CD4-positive, alpha-beta T cell treated with Interferon alpha-2 for 1 hour (primary cell): Measurements from ENCODE around the gene SLC38A8.

Experiments
- DNase-seq, 2 donors: peaks; one replicate each; pipeline ENCODE4 v3.0.0-alpha.2; 2020 to 2022

The SLC38A8 gene

DNA sequence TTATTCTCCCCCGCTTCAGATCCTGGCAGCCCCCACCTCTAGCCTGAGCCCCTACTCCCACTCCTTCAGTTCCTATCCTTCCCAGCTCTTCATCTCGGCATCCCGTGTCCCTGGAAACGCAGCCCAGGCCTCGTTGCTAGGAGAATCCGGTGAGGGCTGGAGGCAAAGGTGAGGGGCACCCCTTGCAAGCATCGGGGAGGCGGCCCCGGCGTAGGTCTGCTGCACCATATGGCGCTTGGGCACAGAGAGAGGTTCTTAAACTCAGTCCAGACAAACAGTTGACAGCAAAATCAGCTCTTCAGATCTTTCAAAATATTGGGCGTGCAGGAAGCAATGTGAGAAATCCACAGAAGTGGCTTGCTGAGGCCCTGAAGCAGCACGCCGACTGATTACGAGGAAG is 15.0 kb downstream of the SLC38A8 start:
- DNase-seq: no peak

DNA sequence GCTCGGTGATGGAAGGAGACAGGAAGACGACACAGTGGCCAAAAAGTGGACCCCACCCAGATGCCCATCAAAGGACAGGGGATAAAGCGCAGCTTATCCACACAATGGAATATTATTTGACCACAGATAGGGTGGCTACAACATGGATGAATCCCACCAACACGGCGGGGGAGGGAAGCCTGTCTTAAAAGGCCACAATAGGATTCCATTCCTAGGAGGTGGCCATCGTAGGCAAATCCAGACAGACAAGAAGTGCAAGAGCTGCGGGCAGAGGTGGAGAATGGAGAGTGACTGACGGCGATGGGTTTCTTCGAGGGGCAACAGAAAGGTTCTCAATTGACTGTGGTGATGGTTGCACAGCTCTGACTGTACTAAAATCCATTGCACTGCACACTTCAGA is 16.0 kb downstream of the SLC38A8 start:
- DNase-seq: no peak

DNA sequence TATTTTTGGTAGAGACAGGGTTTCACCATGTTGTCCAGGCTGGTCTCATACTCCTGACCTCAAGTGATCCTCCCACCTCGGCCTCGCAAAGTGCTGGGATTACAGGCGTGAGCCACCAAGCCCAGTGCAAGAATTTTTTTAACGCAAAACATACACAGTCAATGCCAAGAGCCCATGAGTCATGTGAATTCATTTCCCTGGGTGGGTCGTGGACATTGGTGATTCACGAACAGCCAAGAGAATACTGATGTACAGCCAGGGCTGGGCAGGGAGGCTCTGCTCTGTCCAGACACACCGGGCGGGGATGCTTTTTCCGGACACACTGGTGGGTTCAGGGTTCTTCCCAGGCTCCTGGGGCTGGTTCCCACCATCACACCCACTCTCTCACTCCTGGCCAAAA is 17.7 kb downstream of the SLC38A8 start:
- no peak for DNase-seq

DNA sequence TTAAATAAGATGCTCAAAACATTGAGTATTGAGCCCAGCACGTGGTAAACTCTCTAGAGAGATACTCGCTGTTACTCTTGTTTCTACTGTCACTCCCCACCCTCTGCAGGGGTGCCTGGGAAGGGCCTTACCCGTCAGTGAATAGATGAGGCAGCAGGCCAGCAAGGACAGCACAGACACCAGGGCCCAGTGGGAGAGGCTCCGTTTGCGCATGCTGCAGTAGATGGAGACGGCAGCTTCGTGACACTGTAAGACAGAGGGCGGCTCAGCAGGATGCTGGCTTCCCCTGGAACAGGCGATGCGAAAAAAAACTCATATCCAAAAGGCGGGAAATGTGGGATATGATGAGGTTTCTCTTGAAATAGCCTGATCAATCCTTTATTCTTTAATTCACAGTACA is 20.0 kb downstream of the SLC38A8 start:
- DNase-seq: no peak

DNA sequence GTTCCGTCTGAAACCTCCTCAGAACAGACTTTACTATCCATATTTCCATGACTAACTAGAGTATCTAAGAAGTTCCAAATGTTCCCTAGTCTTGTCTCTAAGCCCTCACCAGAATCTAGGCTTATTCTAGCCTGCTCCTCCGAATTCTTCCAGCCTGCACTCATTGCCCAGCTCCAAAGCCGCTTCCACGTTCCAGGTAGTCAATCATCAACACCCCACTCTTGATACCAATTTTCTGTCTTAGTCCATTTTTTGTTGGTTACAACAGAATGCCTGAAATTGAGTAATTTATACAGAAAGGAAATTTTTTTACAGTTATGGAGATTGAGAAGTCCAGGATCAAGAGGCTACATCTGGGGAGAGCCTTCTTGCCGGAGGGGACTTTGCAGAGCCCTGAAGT is 21.1 kb downstream of the SLC38A8 start:
- DNase-seq: no peak

GRCh38 chr16:84020353-84020752 is 22.2 kb downstream of the SLC38A8 start:
- DNase-seq: no peak

- DNase-seq: no peak
Observed at GRCh38 chr16:84018710-84019109, 23.9 kb downstream of the SLC38A8 start.

DNA sequence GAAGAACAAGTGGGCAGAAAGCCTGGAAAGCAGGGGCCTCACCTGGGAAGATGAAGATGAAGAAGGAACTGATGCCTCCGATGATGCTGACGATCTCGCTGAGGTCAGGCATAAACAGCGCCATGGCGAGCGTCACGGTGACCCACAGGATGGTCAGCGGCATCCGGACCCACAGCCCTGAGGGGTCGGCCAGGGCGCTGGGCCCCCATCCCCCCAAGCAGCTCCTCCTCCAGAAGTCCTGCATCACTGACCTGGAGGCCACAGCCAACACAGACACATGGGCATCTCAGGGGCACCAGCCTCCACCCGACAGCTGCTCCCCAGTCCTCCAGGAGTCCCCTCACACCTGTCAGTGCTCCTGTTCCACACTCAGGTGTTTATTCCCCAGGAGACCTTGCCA is 26.1 kb downstream of the SLC38A8 start:
- DNase-seq: no peak

DNA sequence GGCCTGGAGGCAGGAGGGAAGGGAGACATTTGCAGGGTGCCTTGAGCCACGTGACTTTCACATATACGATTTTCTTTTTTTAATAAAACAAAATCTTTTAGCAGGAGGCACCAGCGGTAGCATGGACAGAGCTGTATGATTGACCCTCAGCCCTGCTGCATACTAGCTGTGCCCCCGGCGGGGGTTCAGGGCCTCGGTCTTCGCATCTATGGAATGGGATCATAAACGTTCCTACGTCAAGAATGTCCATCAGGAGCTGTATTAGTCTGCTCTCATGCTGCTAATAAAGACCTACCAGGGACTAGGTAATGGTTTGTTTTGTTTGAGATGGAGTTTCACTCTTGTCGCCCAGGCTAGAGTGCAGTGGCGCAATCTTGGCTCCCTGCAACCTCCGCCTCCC is 27.2 kb downstream of the SLC38A8 start:
- DNase-seq: no peak

DNA sequence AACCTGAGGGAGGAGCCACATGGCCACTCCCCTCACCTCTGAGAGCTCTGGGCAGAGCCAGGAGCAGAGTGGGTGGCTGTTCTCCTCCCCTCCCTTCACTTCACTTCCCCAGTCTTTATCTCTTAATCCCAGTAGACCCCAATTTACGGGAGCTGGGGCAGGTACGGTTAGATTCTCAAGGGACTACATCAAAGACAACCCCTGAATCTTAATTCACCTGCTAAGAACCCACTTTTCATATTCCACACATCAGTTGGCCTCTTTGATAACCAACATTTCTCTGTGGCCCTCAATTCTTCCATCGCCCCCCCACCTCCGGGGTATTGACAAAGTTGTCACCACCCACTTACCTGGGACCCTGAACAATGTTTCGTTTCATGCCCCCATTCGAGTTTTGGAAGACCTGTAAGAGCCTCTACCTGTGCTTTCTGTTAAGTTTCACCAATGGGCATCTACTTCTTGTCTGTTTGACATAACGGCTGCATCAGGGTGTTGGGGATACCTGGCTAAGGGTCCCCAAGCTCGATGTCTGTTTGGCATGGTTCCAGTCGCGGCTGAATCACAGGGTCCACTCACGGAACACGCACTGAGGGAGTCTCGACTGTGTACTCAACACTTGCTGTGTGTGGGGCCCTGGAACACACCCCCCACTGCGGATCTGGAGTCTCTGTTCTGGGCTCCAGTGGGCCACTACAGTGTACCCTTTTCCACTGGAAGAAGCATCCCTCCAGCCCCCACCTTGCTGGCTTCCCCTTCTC is 27.8 kb downstream of the SLC38A8 start:
- no peak for DNase-seq

GRCh38 chr16:84013787-84014569 is 28.6 kb downstream of the SLC38A8 start:
- DNase-seq: peak; percentile 53 to 60

DNA sequence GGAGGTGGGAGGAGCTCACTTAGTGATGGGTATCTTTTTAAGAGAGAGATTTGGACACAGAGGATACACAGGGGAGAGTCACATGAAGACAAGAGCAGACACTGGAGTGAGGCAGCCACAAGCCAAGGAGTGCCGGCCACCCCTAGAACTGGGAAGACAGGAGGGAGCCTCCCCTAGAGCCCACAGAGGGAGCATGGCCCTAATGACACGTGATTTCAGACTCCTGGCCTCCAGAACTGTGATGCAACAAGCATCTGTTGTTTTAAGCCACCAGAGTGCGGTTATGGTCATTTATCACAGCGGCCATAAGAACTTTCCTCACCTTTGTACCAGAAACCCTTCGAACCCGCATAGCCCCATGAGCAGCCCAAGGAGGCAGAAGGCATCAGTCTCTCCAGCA is 33.3 kb downstream of the SLC38A8 start:
- no peak for DNase-seq

- no peak for DNase-seq
Observed at GRCh38 chr16:84007965-84008364, 34.6 kb downstream of the SLC38A8 start.

GRCh38 chr16:84007520-84007919 is 35.1 kb downstream of the SLC38A8 start:
- DNase-seq: no peak

GRCh38 chr16:84005391-84005790 is 37.2 kb downstream of the SLC38A8 start:
- DNase-seq: no peak

DNA sequence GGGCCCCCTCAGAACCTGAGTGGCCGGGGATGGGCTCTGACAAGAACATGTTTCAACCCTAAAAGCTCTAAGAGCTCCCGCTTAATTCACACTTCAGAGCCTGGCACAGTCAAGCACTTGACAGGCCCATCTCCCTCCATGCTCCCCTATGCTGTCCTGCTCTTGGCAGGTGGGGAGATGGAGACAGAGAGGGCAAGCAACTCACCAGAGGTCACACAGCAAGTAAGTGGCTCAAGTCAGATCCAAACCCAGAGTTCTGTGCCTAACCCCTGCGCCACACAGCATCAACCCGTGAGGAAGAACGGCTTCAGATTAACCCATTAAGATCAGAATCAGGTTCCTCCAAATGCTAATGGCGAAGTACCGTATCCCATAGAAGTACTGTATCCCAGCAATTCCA is 38.2 kb downstream of the SLC38A8 start:
- no peak for DNase-seq

DNA sequence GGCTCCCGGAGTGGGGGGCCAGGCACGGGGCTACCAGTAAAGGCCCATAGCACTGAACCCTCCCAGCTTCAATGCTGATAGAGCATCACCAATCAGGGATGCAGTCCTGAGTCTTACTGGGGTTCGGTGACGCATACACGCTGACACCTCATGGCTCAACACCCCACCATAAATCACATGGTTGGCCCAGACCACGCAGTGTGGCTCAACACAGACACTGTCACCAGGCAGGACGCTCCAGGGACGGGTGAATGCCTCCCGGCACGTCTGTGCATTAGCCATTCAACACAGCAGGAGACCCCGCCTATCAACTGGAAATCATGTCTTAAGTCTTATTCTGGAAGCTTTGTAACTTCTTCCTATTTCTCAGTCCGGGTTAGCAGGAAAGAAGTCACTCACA is 39.6 kb downstream of the SLC38A8 start:
- DNase-seq: no peak

- no peak for DNase-seq
Observed at GRCh38 chr16:84001726-84002125, 40.9 kb downstream of the SLC38A8 start.

DNA sequence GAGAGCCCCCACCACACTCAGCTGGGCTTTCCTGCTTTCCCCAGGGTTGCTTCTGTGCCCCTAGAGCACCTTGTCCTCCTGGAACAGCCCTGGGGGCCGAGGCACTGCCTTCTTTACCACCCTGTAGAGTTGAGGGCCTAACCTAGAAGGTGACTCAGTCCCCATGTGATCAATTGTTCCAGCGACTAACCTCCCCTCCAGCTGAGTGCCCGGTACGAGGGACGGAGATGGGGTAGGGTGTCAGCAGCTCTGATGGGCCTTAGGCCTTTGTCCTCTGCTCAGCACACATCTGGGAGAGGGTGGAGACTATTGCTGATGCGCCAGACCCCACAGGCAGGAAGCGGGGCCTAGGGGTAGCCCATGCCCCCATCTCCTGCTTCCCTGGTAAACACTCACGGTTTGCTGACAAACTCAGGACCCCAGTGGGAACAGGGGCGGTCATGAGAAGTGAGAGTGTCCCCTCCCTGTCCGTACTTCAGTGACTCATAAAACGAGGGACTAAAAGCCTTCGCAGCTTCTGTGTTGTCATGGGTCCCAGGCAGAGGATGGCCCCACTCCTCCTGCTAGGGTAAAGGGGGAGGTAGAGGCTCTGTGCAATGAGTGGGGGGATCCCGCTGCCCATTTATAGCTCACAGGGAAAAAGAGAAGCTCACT is 41.5 kb downstream of the SLC38A8 start:
- no peak for DNase-seq

GRCh38 chr16:83998091-83998490 is 44.5 kb downstream of the SLC38A8 start:
- DNase-seq: no peak

GRCh38 chr16:83996481-83997252 is 45.9 kb downstream of the SLC38A8 start:
- DNase-seq: no peak

DNA sequence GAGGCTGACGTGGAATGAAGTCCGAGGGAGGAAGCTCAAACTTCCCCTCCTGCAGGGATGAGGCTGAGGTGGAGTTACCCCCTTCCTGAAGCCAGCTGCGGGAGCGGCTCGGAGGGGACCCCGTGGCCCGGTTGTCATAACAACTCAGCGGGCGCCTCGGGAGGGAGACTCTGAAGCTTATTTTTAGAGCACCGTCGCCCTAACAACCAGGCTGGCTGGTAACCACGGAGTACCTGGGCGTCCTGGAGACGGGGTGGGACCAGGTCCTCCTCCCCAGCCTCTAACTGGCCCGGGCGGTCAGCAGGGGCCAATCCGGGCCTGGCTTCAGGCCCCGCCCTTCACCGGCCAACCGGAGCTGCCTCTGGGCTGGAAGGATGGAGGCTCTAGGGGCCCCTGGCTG is 46.8 kb downstream of the SLC38A8 start:
- DNase-seq: no peak

DNA sequence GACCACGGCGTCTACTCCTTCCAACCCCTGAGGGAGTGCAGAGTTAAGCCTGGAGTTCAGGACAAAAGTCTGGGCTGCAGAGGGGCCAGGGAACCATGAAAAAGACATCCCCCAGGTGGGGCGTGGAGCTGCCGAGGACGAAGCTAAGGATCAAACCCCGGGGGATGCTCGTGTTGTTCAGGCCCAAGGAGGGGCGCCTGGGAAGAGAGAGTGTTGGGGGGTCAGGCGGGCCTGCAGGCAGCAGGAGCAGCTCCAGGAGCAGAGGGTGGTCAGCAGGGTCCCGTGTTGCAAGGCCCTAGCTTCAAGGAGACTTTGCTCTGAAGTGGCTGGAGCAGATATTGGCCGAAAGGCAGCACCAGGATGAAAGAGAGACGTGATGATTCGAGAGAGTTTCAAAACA is 47.9 kb downstream of the SLC38A8 start:
- no peak for DNase-seq
